C4-2B (cell line): Measurements from ENCODE around the gene MIGA1.
"Not testable (repeated sequence)": the region's sequence is repeated elsewhere in the genome, so short reads cannot be mapped to it uniquely, and the experiment has no call there.

ENCODE experiments used
- H3K27ac ChIP-seq: fragments of 450-650 bp; 2 replicates; pipeline ENCODE4 v1.5.1; 2017
- CTCF ChIP-seq: fragments of 450-650 bp; conservative IDR thresholded peaks from 2 replicates; pipeline ENCODE4 v1.5.1; 2017; ENCODE audit warnings: mild to moderate bottlenecking
- ZFX ChIP-seq: fragments of 450-650 bp; IDR thresholded peaks from 2 replicates; pipeline ENCODE4 v1.6.1; 2017

The MIGA1 gene

GRCh38 chr1:77891200-77891599 lies 111.8 kb downstream of the MIGA1 start:
- TF ChIP-seq ZFX = no peak
- TF ChIP-seq CTCF = no peak
- no peak overlapping the region for H3K27ac ChIP-seq

DNA sequence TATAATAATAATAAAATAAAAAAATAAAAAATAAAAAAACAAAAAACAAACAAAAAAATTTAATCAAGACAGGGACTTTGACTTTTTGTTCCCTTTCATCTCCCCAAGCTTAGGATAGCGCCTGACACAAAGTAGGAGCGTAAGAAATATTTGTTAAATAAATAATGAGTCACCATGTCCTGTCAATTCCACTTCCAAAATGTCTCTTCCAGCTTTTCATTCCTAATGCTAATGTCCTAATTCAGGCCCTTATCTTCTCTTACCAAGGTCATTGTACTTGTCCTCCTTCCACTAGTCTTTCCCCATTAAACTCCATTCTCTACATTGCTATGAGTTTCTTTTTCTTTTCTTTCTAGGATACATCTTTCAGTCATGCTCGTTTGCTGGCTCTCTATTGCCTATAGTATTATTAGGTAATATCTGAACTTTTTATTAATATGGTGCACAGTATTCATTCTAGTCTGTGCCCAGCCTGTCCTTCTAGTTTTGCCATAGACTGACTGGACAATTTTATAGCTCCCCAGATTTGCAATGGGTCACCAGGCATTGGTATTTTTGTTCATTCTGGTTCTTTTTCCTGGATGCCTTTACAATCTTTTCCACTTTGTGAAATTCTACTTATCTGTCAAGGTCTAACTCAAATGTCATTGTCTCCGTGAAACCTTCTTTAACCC lies 120.3 kb downstream of the MIGA1 start:
- H3K27ac ChIP-seq = no peak overlapping the region
- no peak for TF ChIP-seq CTCF

DNA sequence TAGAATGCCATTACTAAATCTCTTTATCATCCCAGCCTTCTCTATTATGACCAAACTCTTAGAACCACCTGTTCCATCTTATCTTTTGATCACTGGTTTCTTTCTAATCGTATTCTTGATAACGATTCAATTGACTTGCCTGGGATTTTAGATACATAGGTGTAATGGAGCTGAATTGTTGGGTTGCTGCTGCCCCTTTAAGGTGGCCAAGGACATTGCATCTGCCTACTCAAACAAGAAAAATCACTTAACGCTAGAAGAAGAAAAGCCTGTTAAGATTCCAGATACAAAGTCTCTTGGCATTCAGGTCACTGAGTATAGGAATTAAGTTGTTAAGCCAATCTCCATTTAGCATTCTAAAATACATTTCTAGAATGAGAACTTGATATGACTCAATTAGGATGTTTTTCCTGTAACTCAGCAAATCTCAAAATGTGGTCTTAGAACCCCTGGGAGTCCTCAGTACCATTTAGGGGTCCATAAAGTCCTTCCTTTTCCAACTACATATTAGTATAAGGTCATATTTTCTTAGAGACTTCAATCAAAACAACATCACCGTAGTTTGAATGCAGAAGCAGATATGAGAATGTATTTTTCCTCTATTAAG lies 121.3 kb downstream of the MIGA1 start:
- TF ChIP-seq ZFX = no peak
- TF ChIP-seq CTCF = peak; percentile 90
- H3K27ac ChIP-seq = no peak overlapping the region

DNA sequence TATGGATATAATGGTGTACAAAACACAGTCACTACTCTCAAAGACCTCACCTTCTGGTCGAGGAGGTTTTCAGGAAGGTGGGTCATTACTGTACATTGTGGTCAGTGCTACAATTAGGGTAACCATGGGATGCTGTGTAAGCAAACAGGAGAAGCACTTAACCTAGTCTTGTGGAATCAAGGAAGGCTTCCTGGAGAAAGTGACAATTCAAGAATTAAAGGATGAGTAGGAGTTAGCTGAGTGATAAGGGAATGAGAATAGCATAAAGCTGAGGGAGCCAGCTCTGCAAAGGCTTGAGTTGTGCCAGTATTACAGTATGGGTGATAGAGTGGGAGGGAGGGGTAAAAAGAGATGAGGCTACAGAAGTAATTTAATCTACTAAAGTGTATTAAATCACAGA lies 126.2 kb downstream of the MIGA1 start:
- TF ChIP-seq ZFX (no peak), CTCF (no peak)
- no peak overlapping the region for H3K27ac ChIP-seq

DNA sequence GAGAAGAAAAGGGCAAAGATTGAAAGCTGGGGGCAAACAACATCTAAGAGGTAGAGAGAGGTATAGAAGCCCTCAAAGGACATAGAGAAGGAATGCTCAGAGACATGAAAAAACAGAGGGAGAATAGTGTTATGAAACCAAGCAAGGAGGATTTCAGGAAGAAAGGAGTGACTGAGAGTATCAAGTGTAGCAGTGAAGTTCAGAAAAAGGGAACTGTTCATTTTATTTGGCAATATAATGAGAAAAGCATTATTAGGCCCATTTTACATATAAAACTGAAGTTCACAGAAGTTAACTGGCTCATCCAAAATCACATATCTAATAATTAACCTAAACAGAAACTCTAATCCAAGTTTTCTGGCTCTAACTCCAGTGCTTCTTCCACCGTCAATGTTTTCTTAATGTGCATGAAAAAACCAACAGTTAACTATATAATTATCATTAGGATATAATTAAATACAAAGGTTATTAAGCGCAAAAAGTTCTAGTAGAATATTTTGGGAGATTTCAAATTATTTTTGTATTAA lies 126.6 kb downstream of the MIGA1 start:
- no peak for TF ChIP-seq CTCF
- no peak for TF ChIP-seq ZFX
- no peak overlapping the region for H3K27ac ChIP-seq

GRCh38 chr1:77906624-77907023 lies 127.2 kb downstream of the MIGA1 start:
- no peak overlapping the region for H3K27ac ChIP-seq
- TF ChIP-seq ZFX (no peak), CTCF (no peak)

GRCh38 chr1:77910116-77910515 lies 130.7 kb downstream of the MIGA1 start:
- H3K27ac ChIP-seq = no peak overlapping the region
- TF ChIP-seq ZFX (no peak), CTCF (no peak)

DNA sequence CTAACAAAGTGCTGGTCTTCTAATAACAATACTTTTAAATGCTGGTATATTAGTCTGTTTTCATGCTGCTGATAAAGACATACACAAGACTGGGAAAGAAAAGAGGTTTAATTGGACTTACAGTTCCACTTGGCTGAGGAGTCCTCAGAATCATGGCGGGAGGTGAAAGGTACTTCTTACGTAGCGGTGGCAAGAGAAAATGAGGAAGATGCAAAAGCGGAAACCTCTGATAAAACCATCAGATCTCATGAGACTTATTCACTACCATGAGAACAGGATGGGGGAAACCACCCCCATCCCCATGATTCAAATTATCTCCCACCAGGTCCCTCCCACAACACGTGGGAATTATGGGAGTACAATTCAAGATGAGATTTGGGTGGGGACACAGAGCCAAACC lies 139.5 kb downstream of the MIGA1 start:
- H3K27ac ChIP-seq = not testable (repeated sequence)
